ENCODE data around the gene HPN.

DNA sequence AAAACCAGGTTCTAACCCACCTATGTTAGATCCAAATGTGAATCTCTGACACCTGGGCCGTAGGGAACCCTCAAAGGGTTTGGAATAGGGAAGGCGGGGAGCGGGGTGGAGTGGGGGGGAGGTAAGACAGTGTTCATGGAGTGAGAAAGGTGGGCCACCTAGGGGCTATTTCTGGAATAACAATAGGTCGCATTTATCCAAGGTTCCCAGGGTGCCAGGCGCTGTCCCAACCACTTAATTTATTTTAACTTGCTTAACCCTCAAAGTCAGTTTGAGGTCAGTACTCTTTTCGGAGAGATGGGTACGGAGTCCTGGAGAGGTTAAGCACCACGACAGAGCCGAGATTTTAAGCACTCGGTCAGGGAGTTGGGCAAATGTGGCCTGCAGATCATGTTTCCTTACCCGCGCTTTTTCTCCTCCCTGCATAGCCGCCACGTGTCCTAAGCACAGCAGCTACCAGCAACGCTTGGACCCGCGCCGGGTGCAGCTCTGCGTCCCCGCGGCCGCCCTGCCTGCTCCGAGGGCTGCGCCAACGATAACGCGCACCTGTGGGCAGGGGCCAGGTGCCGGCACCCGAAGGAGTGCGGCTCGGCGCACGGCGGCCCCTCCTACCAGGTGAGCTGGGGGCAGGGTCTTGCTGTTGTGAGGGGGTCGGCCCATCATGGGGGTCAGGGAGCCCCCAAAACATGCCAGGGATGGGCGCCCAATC lies 49.1 kb downstream of the HPN start:
- TF ChIP-seq, protein P1, sequence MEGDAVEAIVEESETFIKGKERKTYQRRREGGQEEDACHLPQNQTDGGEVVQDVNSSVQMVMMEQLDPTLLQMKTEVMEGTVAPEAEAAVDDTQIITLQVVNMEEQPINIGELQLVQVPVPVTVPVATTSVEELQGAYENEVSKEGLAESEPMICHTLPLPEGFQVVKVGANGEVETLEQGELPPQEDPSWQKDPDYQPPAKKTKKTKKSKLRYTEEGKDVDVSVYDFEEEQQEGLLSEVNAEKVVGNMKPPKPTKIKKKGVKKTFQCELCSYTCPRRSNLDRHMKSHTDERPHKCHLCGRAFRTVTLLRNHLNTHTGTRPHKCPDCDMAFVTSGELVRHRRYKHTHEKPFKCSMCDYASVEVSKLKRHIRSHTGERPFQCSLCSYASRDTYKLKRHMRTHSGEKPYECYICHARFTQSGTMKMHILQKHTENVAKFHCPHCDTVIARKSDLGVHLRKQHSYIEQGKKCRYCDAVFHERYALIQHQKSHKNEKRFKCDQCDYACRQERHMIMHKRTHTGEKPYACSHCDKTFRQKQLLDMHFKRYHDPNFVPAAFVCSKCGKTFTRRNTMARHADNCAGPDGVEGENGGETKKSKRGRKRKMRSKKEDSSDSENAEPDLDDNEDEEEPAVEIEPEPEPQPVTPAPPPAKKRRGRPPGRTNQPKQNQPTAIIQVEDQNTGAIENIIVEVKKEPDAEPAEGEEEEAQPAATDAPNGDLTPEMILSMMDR (IDR thresholded peaks at IDR 0.05; ENCODE audit: low read depth, low read length): peak; percentile 68
- TF ChIP-seq EZH2phosphoT487 (IDR thresholded peaks at IDR 0.05; ENCODE audit: low read depth): no peak

Measured in OCI-LY3 (cell line).